NCI-H2196 (cell line): Measurements from ENCODE around the gene ZSCAN16.

Experiments used
- DNase-seq: peaks from one replicate; lab custom pipeline; 2025; ENCODE audit not compliant: unreplicated experiment; lab: John Stamatoyannopoulos, UW

Gene ZSCAN16

GRCh38 chr6:28125401-28125800 lies 992 bp downstream of the ZSCAN16 start:
- DNase-seq = no peak

- DNase-seq = peak; percentile 22
Observed at GRCh38 chr6:28134015-28134414, 9.6 kb downstream of the ZSCAN16 start.

DNA sequence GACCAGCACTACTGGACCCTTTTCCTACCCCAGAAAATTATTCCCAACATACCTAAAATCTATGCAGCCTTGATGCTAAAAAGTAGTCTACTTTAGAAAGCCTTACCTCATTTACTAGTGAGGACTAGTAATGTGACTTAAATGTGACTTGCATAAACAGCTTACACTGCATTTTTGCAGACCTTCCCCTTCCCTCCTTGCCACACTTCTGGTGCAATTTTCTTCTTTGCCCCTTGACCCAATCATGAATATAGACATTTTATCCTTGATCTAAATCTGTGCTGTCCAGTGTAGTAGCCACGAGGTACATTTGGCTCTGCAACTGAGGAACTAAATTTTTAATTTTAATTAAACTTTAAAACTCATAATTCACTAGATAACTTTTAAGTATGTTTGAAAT lies 10.3 kb downstream of the ZSCAN16 start:
- no peak for DNase-seq

DNA sequence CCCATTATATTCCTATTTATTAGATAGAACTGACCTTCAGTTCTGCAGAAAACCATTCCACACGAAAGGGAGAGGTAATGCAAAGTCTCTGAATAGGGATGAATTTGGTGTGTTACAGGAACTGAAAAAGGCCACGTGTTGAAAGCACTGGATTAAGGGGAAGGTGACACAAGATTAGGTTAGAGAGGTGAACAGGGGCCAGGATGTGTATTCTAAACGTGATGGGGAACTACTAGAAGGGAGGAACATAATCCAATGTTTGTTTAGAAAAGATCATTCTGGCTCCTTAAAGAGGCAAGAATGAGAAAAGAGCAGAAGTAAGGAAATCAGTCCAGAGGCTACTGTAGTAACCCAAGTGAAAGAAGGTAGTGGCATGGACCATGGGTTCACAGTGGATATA lies 11.0 kb downstream of the ZSCAN16 start:
- no peak for DNase-seq

DNA sequence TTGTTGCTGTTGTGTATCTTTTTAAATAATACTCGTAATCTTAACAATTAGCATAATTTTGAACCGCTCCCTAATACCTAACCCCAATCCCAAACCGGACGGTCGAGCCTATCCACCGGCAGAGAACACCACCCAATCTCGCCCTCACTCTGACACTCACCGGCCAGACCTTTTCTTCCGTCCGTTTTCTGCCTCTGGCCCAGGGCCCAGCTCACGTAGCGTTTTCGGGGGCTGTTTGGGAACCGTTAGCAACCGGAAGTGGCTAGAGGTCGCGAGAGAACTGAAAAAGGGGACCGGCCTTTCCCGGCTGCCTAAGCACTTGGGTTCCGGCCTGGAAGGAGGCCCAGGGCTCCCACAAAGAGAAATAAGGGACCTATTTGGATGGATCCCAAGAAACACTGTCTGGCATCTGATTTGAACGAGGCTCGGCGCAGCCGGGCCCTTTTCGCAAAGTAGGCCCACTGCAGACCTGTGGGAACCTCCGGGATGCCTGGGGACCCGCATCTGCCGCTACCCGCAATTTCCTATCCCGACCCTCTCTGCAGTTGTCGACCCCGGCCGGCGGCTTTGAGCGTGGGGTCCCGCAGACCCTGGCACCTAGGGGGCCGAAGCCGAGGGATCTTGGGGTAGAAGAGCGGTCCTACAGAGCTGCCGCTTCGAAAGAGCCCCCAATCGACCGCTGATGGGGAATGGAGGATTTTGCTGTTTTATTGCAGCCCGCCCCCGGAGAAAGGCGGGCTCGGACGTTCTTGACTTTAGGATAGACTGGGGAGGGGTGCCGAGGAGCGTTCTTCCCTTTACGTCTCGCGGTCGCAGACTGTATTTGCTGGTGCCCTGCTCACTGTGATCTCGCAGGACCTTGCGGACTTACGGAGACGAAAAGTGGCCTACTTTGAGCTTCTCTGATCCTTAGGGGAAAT lies 12.4 kb downstream of the ZSCAN16 start:
- peak; percentile 91 for DNase-seq

- no peak for DNase-seq
Observed at GRCh38 chr6:28137505-28137981, 13.1 kb downstream of the ZSCAN16 start.

DNA sequence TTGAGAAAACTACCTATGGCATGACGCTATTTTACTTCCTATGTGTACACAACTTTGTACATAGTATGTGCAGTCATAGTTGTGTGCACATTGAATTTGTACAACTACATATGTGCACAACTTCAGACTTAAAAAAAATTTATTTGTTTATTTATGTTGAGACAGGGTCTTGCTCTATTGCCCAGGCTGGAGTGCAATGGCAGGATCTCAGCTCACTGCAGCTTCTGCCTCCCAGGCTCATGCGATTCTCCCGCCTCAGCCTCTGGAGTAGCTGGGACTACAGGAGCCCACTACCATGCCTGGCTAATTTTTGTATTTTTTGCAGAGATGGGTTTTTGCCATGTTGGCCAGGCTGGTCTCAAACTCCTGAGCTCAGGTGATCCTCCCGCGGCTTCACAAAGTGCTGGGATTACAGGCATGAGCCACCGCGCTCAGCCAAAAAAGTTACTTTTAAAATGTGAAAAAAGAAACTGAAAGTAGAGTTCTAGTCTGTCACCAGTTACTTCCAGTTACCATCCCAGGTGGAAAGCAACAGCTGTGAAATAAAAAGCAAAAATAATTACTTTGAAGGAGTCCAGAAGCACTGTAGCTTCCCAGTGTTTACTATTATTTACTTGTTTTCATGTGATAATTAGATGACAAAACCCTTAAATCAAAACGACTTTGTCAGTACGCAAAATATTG lies 15.6 kb downstream of the ZSCAN16 start:
- no peak for DNase-seq

DNA sequence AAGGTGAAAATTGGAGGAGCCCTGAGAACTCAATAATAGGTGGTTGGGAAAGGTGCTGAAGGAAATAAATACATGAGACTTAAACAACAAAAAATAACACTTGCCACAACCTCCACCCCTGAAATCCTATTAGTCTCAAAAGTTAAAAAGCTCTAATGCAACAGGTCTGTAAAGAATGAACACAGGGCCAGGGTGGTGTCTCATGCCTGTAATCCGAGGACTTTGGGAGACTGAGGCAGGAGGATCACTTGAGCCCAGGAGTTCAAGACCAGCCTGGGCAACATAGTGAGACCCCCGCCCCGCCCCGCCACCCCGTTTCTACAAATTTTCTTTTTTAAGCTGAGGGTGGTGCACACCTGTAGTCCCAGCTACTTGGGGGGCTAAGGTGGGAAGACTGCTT lies 16.2 kb downstream of the ZSCAN16 start:
- no peak for DNase-seq

DNA sequence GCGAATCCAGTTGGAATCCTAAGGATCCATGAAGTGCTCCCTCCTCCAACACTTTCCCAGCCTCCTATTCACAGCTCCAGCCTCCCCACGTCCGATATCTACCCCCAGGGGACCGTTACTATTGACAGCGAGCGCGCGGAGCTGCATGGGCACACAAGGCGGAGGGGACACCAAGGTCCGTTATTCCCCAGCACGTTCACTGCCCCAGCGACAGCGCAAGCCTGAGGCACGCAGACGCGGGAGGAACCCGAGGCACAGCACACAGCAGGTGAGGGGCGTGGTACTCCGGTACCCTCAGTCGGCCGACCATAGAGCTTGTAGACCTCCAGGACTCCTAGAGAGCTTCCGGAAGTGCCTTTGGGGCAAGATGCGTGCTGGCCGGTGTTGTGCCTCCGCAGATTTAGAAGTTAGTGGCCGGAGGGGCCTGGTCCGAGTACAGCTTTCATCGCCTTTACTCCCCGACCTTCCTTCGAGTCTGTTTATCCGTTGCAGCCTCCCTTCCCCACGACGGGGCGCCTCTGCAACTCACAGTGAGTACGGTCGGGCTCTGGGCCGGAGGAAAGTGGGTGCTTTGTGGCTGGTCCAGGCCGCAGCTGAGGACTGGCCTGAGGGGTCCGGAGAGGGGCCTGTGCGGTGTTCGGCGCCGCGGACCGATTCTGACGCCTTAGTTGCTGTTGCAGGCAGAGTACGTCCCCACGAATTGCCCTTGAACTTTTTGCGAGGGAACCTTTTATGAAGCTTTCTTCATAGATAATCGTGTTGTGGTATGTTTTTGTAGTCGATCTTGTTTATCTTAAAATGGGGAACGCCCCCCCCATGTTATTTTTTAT lies 17.3 kb downstream of the ZSCAN16 start, which contains the start of gene ZKSCAN8:
Gene ZKSCAN8, plus strand, starts transcription at position 384 of the 830 bp plus-strand sequence. CDS start 6,525 bp downstream, outside the sequence.
- peak; percentile 91 for DNase-seq

GRCh38 chr6:28142446-28142845 lies 18.0 kb downstream of the ZSCAN16 start:
- DNase-seq = no peak

- no peak for DNase-seq
Observed at GRCh38 chr6:28145231-28145630, 20.8 kb downstream of the ZSCAN16 start.

GRCh38 chr6:28152531-28152930 lies 28.1 kb downstream of the ZSCAN16 start:
- DNase-seq = no peak

DNA sequence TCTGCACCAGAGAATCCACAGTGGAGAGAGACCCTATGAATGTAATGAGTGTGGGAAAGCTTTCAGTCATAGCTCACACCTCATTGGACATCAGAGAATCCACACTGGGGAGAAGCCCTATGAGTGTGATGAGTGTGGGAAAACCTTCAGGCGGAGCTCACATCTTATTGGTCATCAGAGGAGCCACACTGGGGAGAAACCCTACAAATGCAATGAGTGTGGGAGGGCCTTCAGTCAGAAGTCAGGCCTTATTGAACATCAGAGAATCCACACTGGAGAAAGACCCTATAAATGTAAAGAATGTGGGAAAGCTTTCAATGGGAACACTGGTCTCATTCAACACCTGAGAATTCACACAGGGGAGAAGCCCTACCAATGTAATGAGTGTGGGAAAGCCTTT lies 29.1 kb downstream of the ZSCAN16 start:
- no peak for DNase-seq

DNA sequence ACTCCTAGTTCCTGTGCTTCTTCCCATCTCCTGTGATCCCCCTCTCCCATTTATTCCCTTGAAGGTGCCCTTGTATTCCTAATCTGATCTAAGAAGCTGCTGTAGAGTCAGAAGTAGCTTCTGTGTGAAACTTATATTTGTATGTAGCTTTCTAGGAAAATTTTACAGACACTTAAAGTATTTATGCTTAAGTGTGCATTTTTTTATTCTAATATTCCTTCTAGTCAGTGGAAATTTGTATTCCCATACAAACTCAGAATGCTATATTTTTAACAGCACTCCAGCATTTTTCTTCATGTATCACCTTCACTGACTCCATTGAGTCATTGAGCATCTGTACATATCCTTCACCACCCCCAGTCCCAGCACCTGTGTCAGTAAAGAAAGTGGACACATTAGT lies 29.9 kb downstream of the ZSCAN16 start:
- DNase-seq = no peak

DNA sequence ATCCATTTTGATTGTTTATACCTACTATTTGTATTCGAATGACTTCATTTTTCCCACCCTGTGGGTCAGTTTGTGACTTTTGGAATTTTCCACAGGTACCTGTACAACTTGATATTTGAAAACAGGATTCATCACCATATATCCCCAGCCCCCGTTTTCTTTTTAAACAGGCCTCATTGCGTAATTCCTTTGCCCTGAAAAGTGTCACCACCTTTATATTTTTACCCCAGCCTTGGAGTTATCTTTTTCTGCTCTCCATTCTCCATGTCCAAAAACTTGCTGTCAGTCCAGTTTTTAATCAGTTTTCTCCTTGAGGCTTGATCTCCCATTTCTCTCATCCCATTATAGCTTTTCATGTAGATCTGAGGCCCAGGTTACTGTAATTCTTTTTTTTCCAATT lies 33.9 kb downstream of the ZSCAN16 start:
- DNase-seq = no peak

DNA sequence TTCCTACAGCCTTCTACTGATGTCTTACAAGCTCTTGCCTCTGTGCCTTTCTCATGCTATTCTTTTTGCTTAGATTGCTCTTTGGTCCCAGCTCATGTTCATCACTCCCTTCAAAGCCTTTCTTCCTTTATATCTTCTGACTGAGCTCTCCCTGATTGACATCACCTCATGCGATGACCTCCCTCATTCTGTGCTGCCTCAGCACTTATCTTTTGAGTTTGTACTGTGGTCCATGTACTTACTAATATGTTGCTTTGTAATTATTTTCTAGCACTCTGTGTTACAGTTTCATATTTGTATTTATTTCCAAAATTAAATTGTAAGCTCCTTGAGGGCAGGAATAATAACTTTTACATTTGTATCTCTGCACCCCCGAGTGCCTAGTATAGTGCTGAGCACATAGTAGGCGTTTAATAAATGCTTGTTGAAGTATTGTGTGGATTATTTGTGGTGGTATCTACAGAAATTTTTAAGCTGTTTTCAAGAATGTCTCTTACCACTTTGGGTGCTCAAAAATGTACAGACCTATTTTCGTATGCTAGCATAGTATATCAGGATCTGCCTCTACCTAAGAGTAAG lies 34.7 kb downstream of the ZSCAN16 start:
- DNase-seq = no peak

- no peak for DNase-seq
Observed at GRCh38 chr6:28160233-28160632, 35.8 kb downstream of the ZSCAN16 start.

- DNase-seq = no peak
Observed at GRCh38 chr6:28161410-28162079, 37.1 kb downstream of the ZSCAN16 start.

- DNase-seq = no peak
Observed at GRCh38 chr6:28165563-28165962, 41.2 kb downstream of the ZSCAN16 start.

GRCh38 chr6:28167068-28167467 lies 42.7 kb downstream of the ZSCAN16 start:
- no peak for DNase-seq
